Measurements from ENCODE around the gene SCUBE2. TPM values are rescaled to one million over a fixed set of nuclear protein-coding genes. Genes with fewer than 3 reads are reported as not detected.

The SCUBE2 gene
- total RNA-seq, 1 donor from 2014 or later = not detected

DNA sequence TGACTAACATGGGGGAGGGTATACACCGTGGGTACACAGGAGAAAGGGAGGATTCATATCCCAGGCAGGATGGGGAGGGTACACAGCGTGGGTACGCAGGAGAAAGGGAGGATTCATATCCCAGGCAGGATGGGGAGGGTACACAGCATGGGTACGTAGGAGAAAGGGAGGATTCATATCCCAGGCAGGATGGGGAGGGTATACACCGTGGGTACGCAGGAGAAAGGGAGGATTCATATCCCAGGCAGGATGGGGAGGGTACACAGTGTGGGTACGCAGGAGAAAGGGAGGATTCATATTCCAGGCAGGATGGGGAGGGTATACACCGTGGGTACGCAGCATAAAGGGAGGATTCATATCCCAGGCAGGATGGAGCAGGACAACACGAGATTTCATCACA, 51.0 kb downstream of the SCUBE2 start:
- H3K9me3 Mint-ChIP-seq = no peaks in the 10 kb centered on the region
- H3K27ac Mint-ChIP-seq = no peak overlapping the region
- peaks cover 20% of the 10 kb centered on the region for H3K27me3 Mint-ChIP-seq (ENCODE audit: insufficient read depth)
- no peaks in the 10 kb centered on the region for H3K4me1 Mint-ChIP-seq (ENCODE audit: low read depth)
- no peak overlapping the region for H3K4me3 Mint-ChIP-seq
- intact Hi-C loops (cut with micrococcal nuclease) = no loop called here
- H3K36me3 Mint-ChIP-seq (ENCODE audit: low read depth) = no peaks in the 10 kb centered on the region
- DNase-seq (ENCODE audit: low spot score) = no peak

DNA sequence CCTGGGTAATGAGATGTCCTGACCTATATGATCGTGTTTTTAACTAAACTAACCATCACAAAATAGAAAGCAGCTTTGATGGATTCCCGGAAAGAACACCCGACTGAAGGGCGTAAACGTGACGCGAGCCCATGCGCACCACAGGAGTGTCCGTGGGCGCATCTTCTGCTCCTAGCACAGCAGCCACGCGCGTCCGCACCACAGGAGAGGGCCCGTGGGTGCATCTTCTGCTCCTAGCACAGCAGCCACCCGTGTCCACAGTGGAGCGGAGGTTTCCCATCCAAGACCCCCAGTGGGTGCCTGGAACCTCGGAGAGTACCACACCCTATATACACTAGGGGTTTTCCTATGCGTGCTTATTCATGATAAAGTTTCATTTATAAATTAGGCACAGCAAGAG, 51.5 kb downstream of the SCUBE2 start:
- Mint-ChIP-seq H3K4me3 (no peak overlapping the region), H3K27ac (no peak overlapping the region), H3K9me3 (no peaks in the 10 kb centered on the region), H3K4me1 (ENCODE audit: low read depth) (no peaks in the 10 kb centered on the region), H3K36me3 (ENCODE audit: low read depth) (no peaks in the 10 kb centered on the region), H3K27me3 (ENCODE audit: insufficient read depth) (peaks cover 20% of the 10 kb centered on the region)
- DNase-seq (ENCODE audit: low spot score) = no peak
- intact Hi-C loops (cut with micrococcal nuclease) = no loop called here

DNA sequence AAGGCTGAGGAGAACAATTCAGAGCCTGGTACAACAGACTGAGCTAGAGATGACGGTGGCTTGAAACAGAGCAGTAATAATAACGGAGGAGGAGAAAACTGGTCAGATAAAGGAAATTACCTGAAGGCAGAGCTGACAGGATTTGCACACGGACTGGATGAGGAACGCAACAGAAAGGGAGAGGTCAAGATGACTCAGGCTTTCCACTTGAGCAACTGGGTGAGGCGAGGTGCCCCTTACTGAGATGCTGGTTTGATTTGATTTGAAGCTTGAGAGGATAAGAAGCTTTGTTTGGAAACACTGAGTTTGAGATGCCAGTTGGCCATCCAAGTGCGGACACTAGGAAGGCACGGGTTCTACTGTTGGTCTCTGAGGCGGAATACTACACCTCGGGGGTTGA, 52.2 kb downstream of the SCUBE2 start:
- Mint-ChIP-seq H3K4me3 (no peak overlapping the region), H3K4me1 (ENCODE audit: low read depth) (no peaks in the 10 kb centered on the region), H3K36me3 (ENCODE audit: low read depth) (no peaks in the 10 kb centered on the region), H3K27ac (no peak overlapping the region), H3K9me3 (no peaks in the 10 kb centered on the region), H3K27me3 (ENCODE audit: insufficient read depth) (peaks cover 16% of the 10 kb centered on the region)
- intact Hi-C loops (cut with micrococcal nuclease) = no loop called here
- DNase-seq (ENCODE audit: low spot score) = no peak

DNA sequence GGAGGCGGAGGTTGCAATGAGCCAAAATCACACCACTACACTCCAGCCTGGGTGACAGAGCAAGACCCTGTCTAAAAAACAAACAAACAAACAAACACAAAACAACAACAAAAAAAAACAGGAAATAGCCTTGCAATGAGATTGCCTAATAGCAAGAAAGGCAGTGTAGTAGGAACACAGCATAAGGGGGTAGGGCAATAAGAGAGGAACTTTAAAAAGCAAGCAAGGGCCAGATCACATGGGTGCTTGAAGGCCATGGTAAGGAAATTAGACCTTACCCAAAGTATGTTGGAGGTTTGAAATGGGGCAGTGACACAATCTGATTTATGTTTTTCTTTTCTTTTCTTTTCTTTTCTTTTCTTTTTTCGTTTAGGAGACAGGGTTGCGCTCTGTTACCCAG, 52.9 kb downstream of the SCUBE2 start:
- H3K9me3 Mint-ChIP-seq = no peaks in the 10 kb centered on the region
- H3K27me3 Mint-ChIP-seq (ENCODE audit: insufficient read depth) = peaks cover 16% of the 10 kb centered on the region
- no peaks in the 10 kb centered on the region for H3K4me1 Mint-ChIP-seq (ENCODE audit: low read depth)
- H3K4me3 Mint-ChIP-seq = no peak overlapping the region
- DNase-seq (ENCODE audit: low spot score) = no peak
- H3K36me3 Mint-ChIP-seq (ENCODE audit: low read depth) = no peaks in the 10 kb centered on the region
- H3K27ac Mint-ChIP-seq = no peak overlapping the region
- intact Hi-C loops (cut with micrococcal nuclease) = no loop called here

DNA sequence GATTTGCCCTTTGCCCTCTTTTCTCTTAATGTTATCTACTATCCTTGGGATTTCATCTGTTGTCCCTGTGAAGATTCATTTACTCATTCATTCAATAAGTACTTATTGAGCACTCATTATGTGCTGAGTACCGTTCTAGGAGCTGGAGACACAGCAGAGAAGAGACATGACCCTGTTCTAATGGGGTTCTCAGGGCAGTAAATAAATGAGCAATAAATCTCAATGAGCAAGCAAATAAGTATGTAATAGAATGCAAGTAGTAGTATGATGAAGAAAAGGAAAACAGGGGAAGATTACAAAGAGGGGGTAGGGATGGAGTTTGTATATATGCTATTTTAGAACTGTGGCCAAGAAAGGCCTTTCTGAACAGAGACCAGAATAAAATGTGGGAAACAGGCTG, 53.4 kb downstream of the SCUBE2 start:
- no peak overlapping the region for H3K27ac Mint-ChIP-seq
- H3K9me3 Mint-ChIP-seq = no peaks in the 10 kb centered on the region
- peaks cover 16% of the 10 kb centered on the region for H3K27me3 Mint-ChIP-seq (ENCODE audit: insufficient read depth)

DNA sequence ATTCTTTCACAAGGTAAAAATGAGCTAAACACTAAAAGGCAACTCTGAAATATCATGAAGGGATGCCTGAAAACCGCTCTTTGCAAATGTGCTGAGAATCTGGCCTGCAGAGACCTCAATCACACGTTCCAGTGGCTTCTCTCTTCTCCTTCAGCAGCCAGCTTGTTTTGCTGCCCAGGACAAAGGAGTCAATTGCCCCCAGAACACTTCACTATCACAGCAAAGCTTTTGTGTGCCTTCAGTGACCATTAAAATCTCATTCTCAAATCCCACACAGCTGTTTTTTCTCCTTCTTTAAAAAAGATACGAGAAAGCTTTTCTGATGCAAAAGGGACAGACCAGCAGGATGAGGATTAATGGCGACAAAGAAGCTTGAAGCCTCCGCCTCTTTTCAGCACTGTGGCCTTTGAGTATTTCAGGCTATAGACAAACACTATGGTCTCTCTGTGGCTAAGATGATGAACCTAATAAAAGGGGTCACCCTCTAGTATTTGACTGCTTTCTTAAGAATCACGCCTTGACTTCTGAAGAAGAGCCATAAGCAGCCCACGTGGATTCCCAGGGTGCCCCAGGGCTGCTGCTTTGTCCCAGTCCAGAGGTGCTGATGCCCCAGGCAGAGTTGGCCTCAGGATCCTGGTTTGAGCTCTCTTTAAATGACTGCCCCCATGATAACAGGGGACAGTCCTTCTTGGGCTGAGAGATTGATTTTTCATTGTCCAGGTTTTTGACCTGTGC, 54.2 kb downstream of the SCUBE2 start:
- no peak overlapping the region for H3K27ac Mint-ChIP-seq
- H3K4me1 Mint-ChIP-seq (ENCODE audit: low read depth) = no peaks in the 10 kb centered on the region
- H3K9me3 Mint-ChIP-seq = no peaks in the 10 kb centered on the region
- H3K27me3 Mint-ChIP-seq (ENCODE audit: insufficient read depth) = peaks cover 16% of the 10 kb centered on the region
- no peak for DNase-seq (ENCODE audit: low spot score)
- no peaks in the 10 kb centered on the region for H3K36me3 Mint-ChIP-seq (ENCODE audit: low read depth)
- no peak overlapping the region for H3K4me3 Mint-ChIP-seq
- intact Hi-C loops (cut with micrococcal nuclease) = no loop called here

More for the DNA sequence above, 53.4 kb downstream of the SCUBE2 start:
- H3K4me1 Mint-ChIP-seq (ENCODE audit: low read depth) = no peaks in the 10 kb centered on the region
- H3K36me3 Mint-ChIP-seq (ENCODE audit: low read depth) = no peaks in the 10 kb centered on the region
- H3K4me3 Mint-ChIP-seq = no peak overlapping the region
- intact Hi-C loops (cut with micrococcal nuclease) = no loop called here
- no peak for DNase-seq (ENCODE audit: low spot score)

DNA sequence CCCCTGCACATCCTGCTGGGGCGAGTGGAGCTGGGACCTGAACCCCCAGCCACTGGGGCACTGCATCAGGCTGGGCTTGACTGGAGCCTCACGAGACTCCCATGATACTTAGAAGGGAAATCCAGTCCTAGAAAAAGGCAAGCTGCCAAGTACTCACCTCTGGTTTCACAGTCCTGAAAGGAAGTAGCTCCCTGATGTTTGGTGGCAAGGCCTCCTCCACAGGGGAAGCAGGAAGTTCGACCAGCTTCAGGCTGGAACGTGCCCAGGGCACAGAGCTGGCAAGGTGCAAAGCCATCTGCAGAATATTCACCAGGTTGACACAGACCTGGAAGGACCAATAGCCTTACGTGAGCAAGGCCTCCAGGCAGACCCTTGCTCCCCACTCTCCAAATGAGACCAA, 60.8 kb downstream of the SCUBE2 start:
- Mint-ChIP-seq H3K27ac (no peak overlapping the region), H3K9me3 (no peaks in the 10 kb centered on the region), H3K27me3 (ENCODE audit: insufficient read depth) (peaks cover 2% of the 10 kb centered on the region), H3K36me3 (ENCODE audit: low read depth) (no peaks in the 10 kb centered on the region), H3K4me1 (ENCODE audit: low read depth) (no peaks in the 10 kb centered on the region), H3K4me3 (no peak overlapping the region)
- intact Hi-C loops (cut with micrococcal nuclease) = no loop called here
- no peak for DNase-seq (ENCODE audit: low spot score)

DNA sequence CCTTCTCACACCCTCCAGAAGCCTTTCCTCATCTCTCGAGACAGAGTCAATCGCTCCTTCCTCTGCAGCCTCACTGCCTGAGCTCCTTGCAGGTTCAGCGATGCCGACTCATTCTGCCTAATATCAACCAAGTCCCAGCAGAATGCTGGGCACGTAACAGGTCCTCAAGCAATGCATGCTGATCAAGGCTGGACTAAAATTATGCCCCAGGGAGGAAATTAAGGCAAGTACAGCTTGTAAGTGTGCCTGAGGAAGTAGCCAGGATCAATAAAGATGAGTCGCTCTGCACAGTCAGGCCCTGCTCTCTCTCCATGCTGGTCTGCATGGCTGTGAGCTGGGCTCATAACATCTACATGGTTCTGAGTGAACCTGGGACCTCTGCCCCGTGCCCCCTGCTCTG, 62.0 kb downstream of the SCUBE2 start:
- Mint-ChIP-seq H3K36me3 (ENCODE audit: low read depth) (no peaks in the 10 kb centered on the region), H3K27ac (no peak overlapping the region), H3K4me1 (ENCODE audit: low read depth) (no peaks in the 10 kb centered on the region), H3K4me3 (no peak overlapping the region), H3K9me3 (no peaks in the 10 kb centered on the region), H3K27me3 (ENCODE audit: insufficient read depth) (peaks cover 4% of the 10 kb centered on the region)
- intact Hi-C loops (cut with micrococcal nuclease) = no loop called here
- DNase-seq (ENCODE audit: low spot score) = no peak

DNA sequence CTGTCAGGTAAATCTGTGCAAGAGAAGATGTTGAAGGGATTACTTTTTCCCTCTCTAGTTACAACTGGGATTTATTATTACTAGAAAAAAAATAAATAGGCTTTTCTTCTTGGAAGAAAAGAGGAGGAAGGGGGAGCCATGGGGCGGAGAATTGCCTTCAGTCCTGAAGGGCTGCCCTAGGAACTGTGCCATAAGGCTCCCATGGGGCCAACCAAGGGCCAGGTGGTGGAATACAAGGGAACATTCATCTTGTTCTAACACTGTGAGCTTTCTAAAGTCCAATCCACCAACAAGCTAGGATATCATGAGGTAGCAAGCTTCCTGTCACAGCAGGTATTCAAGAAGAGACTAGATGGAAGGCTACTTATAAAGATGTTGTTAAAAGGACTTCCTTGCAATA, 62.8 kb downstream of the SCUBE2 start:
- intact Hi-C loops (cut with micrococcal nuclease) = no loop called here
- H3K4me3 Mint-ChIP-seq = no peak overlapping the region
- H3K27ac Mint-ChIP-seq = no peak overlapping the region
- H3K27me3 Mint-ChIP-seq (ENCODE audit: insufficient read depth) = peaks cover 4% of the 10 kb centered on the region
- no peaks in the 10 kb centered on the region for H3K4me1 Mint-ChIP-seq (ENCODE audit: low read depth)
- H3K9me3 Mint-ChIP-seq = no peaks in the 10 kb centered on the region
- no peaks in the 10 kb centered on the region for H3K36me3 Mint-ChIP-seq (ENCODE audit: low read depth)
- DNase-seq (ENCODE audit: low spot score) = no peak

DNA sequence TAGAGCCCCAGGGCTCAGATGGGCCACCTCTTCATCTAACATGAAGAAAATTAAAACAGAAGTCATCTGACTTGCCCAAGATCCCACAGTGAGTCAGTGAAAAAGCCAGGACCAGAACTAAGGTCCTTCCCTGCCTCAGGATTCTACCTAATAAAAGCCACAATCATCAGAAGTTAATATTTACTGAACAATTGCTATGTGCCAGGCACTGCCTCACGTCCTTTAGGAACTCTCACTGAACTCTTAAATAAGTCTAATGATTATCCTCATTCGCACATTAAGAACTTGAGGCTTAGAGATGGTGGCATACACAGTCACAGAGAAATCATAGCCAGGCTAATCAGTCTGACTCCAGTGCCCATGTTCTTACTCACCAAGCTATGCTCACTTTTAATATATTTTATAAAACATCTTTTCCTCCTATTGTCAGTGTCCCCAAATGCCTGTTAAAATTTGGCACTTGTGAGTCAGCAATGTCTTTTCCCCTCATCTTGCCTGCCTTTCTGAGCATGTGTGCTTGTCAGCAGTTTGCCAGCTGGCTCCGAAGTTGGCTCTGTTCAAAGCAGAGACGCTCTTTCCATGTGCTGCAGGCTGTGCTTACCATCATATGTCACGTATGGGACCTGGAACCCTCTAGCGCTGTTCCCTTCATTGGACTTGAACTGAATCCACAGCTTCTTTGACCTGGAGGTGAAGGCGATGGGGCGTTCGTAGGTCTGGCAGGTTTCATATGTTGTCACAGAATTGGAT, 66.1 kb downstream of the SCUBE2 start:
- Mint-ChIP-seq H3K4me1 (ENCODE audit: low read depth) (peaks cover 7% of the 10 kb centered on the region), H3K27ac (no peak overlapping the region), H3K27me3 (ENCODE audit: insufficient read depth) (peaks cover 13% of the 10 kb centered on the region), H3K9me3 (no peaks in the 10 kb centered on the region), H3K36me3 (ENCODE audit: low read depth) (no peaks in the 10 kb centered on the region), H3K4me3 (no peak overlapping the region)
- intact Hi-C loops (cut with micrococcal nuclease) = no loop called here
- no peak for DNase-seq (ENCODE audit: low spot score)

DNA sequence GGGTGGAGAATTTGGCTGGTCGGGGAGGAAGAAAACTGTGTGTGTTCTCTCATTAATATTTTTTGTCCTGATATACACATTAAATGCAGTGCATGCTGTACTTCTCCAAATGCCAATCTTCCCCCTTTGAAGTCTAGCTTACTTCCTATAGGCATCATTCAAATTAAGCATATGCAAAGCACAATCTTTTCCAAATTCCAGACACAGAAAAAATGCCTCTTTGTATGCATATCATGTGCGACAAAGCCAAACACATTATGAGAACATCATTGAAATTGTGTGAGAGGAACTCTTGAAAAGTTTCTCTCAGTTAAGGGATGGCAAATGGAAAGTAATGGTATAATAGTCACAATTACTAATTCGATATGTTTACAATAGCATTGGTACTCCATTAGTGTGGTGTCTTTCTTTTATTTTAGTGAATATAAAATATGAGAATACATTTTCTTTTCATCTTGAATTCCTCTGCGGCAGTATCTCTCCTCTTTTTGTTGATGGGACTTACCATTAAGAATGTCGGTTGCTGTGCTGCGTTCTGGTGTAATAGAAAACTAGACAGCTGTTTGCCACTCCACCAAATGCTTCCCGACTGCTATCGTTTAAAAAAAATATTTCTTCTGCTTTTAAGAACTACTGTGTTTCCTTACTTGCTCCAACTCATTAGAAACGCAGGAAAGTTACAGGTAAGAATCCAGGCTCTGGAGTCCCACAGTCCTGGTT, 68.3 kb downstream of the SCUBE2 start:
- Mint-ChIP-seq H3K27ac (no peak overlapping the region), H3K4me1 (ENCODE audit: low read depth) (peaks cover 11% of the 10 kb centered on the region), H3K9me3 (no peaks in the 10 kb centered on the region), H3K4me3 (no peak overlapping the region), H3K27me3 (ENCODE audit: insufficient read depth) (peaks cover 13% of the 10 kb centered on the region), H3K36me3 (ENCODE audit: low read depth) (no peaks in the 10 kb centered on the region)
- no peak for DNase-seq (ENCODE audit: low spot score)
- intact Hi-C loops (cut with micrococcal nuclease) = no loop called here

DNA sequence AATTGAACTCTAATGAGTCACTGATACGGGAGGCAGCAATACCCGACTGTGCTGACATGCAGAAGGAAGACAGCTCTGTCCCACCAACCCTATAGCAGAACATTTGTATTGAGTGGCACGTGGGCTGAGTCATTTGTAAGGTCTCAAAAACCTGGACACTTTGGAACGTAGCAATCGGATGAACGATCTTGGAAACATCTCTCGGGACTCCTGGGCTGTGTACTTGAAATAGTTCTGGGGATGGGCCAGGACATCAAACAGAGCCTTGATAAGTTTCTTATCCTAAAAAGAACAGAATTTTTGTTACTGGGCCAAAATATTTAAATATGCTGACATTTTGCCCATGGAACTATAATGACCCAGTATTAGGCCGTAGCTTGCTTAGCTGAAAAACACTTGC, 70.5 kb downstream of the SCUBE2 start:
- Mint-ChIP-seq H3K27ac (no peak overlapping the region), H3K4me1 (ENCODE audit: low read depth) (peaks cover 29% of the 10 kb centered on the region), H3K36me3 (ENCODE audit: low read depth) (no peaks in the 10 kb centered on the region), H3K27me3 (ENCODE audit: insufficient read depth) (peaks cover 12% of the 10 kb centered on the region), H3K4me3 (no peak overlapping the region), H3K9me3 (no peaks in the 10 kb centered on the region)
- DNase-seq (ENCODE audit: low spot score) = no peak
- intact Hi-C loops (cut with micrococcal nuclease) = no loop called here

DNA sequence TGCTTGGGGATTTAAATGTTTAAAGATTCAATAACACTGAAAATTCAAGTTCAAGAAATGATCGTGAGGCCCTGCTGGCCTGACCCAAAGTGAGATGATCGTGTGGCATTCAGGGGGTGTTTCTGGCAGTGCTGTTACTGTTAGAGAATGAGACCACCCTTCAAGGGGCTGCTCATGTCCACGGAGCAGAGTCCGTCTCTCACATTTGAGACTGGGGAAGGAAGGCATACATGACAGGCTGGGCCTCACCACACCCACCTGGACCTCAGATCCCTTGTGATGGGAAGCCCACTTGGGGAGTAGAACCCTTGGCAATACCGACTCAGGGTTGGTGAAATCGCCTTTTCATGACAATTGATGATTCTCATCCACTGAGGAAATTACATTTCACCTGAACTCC, 71.5 kb downstream of the SCUBE2 start:
- intact Hi-C loops (cut with micrococcal nuclease) = no loop called here
- Mint-ChIP-seq H3K36me3 (ENCODE audit: low read depth) (no peaks in the 10 kb centered on the region), H3K9me3 (no peaks in the 10 kb centered on the region), H3K4me3 (no peak overlapping the region), H3K4me1 (ENCODE audit: low read depth) (peaks cover 38% of the 10 kb centered on the region), H3K27me3 (ENCODE audit: insufficient read depth) (peaks cover 10% of the 10 kb centered on the region), H3K27ac (no peak overlapping the region)
- no peak for DNase-seq (ENCODE audit: low spot score)
